Loucy (cell line): Measurements from ENCODE around the gene KCNIP3.
"Not testable (repeated sequence)": the region's sequence is repeated elsewhere in the genome, so short reads cannot be mapped to it uniquely, and the experiment has no call there.

Experiments used
- H2AFZ ChIP-seq: fragments of 200-600 bp; sonication (generic); 2 replicates; pipeline ENCODE4 v1.6.0; 2016; ENCODE audit warnings: antibody characterized with exemption, mild to moderate bottlenecking, low read length, moderate library complexity
- H3F3A ChIP-seq: fragments of 200-600 bp; 2 replicates; pipeline ENCODE4 v1.6.0; 2016; ENCODE audit warnings: antibody characterized with exemption, low read depth, mild to moderate bottlenecking
- H3K27me3 ChIP-seq: fragments of 200-600 bp; sonication (generic); 2 replicates; pipeline ENCODE4 v1.6.1; 2014; ENCODE audit warnings: low read length, mild to moderate bottlenecking; ENCODE audit not compliant: insufficient read depth, poor library complexity, severe bottlenecking
- H3K36me3 ChIP-seq: fragments of 200-600 bp; sonication (generic); 2 replicates; pipeline ENCODE4 v1.6.1; 2016; ENCODE audit warnings: low read length; ENCODE audit not compliant: insufficient read depth
- H3K4me1 ChIP-seq: fragments of 200-600 bp; sonication (generic); 2 replicates; pipeline ENCODE4 v1.5.1; 2014; ENCODE audit warnings: low read length, mild to moderate bottlenecking; ENCODE audit not compliant: insufficient read depth, poor library complexity, severe bottlenecking
- H3K4me2 ChIP-seq: fragments of 200-600 bp; sonication (generic); 2 replicates; pipeline ENCODE4 v1.6.0; 2014; ENCODE audit warnings: antibody characterized with exemption, low read length, low read depth, mild to moderate bottlenecking; ENCODE audit not compliant: poor library complexity, severe bottlenecking
- H3K4me3 ChIP-seq: fragments of 200-600 bp; sonication (generic); 2 replicates; pipeline ENCODE4 v1.5.1; 2014; ENCODE audit warnings: low read length, mild to moderate bottlenecking, mixed read lengths; ENCODE audit not compliant: poor library complexity, severe bottlenecking
- H3K79me2 ChIP-seq: fragments of 200-600 bp; sonication (generic); 2 replicates; pipeline ENCODE4 v1.6.1; 2014; ENCODE audit warnings: low read length; ENCODE audit not compliant: insufficient read depth
- H3K9ac ChIP-seq: fragments of 200-600 bp; sonication (generic); 2 replicates; pipeline ENCODE4 v1.6.0; 2014; ENCODE audit warnings: mild to moderate bottlenecking, low read depth, low read length, moderate library complexity; ENCODE audit not compliant: poor library complexity, severe bottlenecking
- H3K9me2 ChIP-seq: fragments of 200-600 bp; sonication (generic); replicated peaks from 2 replicates; pipeline ENCODE4 v1.6.1; 2016; ENCODE audit warnings: low read depth, low read length, mixed read lengths
- H3K9me3 ChIP-seq: fragments of 200-600 bp; sonication (generic); 2 replicates; pipeline ENCODE4 v1.6.1; 2014; ENCODE audit warnings: mild to moderate bottlenecking, antibody characterized with exemption, low read length, low read depth; ENCODE audit not compliant: insufficient read depth
- H4K20me1 ChIP-seq: fragments of 200-600 bp; sonication (generic); 2 replicates; pipeline ENCODE4 v1.6.0; 2014; ENCODE audit warnings: antibody characterized with exemption, low read length, mild to moderate bottlenecking; ENCODE audit not compliant: insufficient read depth, poor library complexity, severe bottlenecking
- CTCF ChIP-seq: fragments of 200-600 bp; sonication (generic); conservative IDR thresholded peaks from 2 replicates; pipeline ENCODE4 v1.5.1; 2014; ENCODE audit warnings: mild to moderate bottlenecking, antibody characterized with exemption, low read length

KCNIP3 gene

GRCh38 chr2:95403204-95403721, 106.1 kb downstream of the KCNIP3 start:
- Histone ChIP-seq H2AFZ (peak overlapping the region; percentile 96), H3K4me3 (peak overlapping the region; percentile 99), H3K4me1 (peaks cover 16% of the 10 kb centered on the region)

GRCh38 chr2:95403824-95404223, 106.7 kb downstream of the KCNIP3 start:
- not testable (repeated sequence) for H4K20me1 ChIP-seq, H3K36me3 ChIP-seq, H3F3A ChIP-seq, H2AFZ ChIP-seq, H3K9me2 ChIP-seq, H3K27me3 ChIP-seq, H3K9me3 ChIP-seq
- Histone ChIP-seq H3K9ac (peak overlapping the region; percentile 96), H3K79me2 (peaks cover 32% of the 10 kb centered on the region), H3K4me3 (peak overlapping the region; percentile 99), H3K4me2 (peak overlapping the region; percentile 86), H3K4me1 (peaks cover 16% of the 10 kb centered on the region)

More at GRCh38 chr2:95403204-95403721, 106.1 kb downstream of the KCNIP3 start:
- not testable (repeated sequence) for H3K36me3 ChIP-seq, H3K9me2 ChIP-seq, H4K20me1 ChIP-seq, H3K27me3 ChIP-seq, H3F3A ChIP-seq, H3K9me3 ChIP-seq
- Histone ChIP-seq H3K9ac (peak overlapping the region; percentile 96), H3K4me2 (peak overlapping the region; percentile 86), H3K79me2 (peaks cover 32% of the 10 kb centered on the region)
- TF ChIP-seq CTCF = peak; percentile 60

- H4K20me1 ChIP-seq, H2AFZ ChIP-seq, H3F3A ChIP-seq, H3K9me3 ChIP-seq, H3K9me2 ChIP-seq, H3K27me3 ChIP-seq, H3K36me3 ChIP-seq, H3K9ac ChIP-seq: not testable (repeated sequence)
- TF ChIP-seq CTCF = peak; percentile 42
- H3K4me1 ChIP-seq = peaks cover 16% of the 10 kb centered on the region
- H3K4me3 ChIP-seq = peak overlapping the region; percentile 25
- H3K4me2 ChIP-seq = peak overlapping the region; percentile 86
- peaks cover 32% of the 10 kb centered on the region for H3K79me2 ChIP-seq
These were observed 107.5 kb downstream of the KCNIP3 start for GRCh38 chr2:95404676-95405075.

GRCh38 chr2:95411239-95411638, 114.1 kb downstream of the KCNIP3 start:
- H3K36me3 ChIP-seq, H2AFZ ChIP-seq, H3K9me2 ChIP-seq, H4K20me1 ChIP-seq, H3K79me2 ChIP-seq, H3K27me3 ChIP-seq, H3F3A ChIP-seq, H3K4me2 ChIP-seq, H3K4me3 ChIP-seq, H3K9ac ChIP-seq, H3K9me3 ChIP-seq, H3K4me1 ChIP-seq: not testable (repeated sequence)
